Nephron progenitor cell (in vitro differentiated cells): ENCODE measurements around the gene SLC36A1.

ENCODE experiments used
- DNase-seq: peaks from one replicate; pipeline ENCODE4 v3.0.0; 2021
- H3K27ac Mint-ChIP-seq: 2 replicates; pipeline ENCODE4 v1.8.0; 2021; ENCODE audit warnings: mild to moderate bottlenecking, moderate library complexity, mixed read lengths
- H3K27me3 Mint-ChIP-seq: 2 replicates; pipeline ENCODE4 v1.8.0; 2021; ENCODE audit warnings: mild to moderate bottlenecking, low read depth, mixed read lengths; ENCODE audit not compliant: poor library complexity
- H3K36me3 Mint-ChIP-seq: 2 replicates; pipeline ENCODE4 v1.8.0; 2021; ENCODE audit warnings: low read depth, mixed read lengths
- H3K4me1 Mint-ChIP-seq: 2 replicates; pipeline ENCODE4 v1.8.0; 2021; ENCODE audit warnings: mixed read lengths
- H3K4me3 Mint-ChIP-seq: 2 replicates; pipeline ENCODE4 v1.8.0; 2021; ENCODE audit warnings: mild to moderate bottlenecking, moderate library complexity, mixed read lengths
- H3K9me3 Mint-ChIP-seq: 2 replicates; pipeline ENCODE4 v1.8.0; 2021; ENCODE audit warnings: mild to moderate bottlenecking, moderate library complexity, mixed read lengths
- TF ChIP-seq, protein P1 (sequence below): fragments of 200-600 bp; sonication (generic); IDR thresholded peaks from 2 replicates; pipeline ENCODE4 v1.5.0; 2021; ENCODE audit warnings: antibody characterized with exemption

SLC36A1 gene

DNA sequence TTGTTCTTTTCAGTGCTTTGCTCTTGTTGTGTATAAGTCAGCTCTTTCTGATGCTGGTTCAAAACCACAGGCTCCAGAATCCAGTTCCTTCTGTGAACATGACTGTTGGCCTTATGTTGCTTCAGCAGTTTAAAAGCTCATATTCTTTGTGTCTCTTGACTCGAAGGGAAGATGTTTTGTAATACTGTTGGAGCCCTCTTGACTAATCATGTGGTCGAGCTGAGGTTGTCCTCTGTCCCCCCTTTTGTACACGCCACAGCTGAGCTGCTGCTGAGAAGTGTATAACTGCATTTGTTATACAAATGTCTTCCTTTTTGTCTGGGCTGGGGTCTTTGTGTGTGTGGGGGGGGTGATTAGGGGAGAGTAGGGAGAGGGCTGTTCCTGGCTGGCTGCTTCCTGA is 35.8 kb downstream of the SLC36A1 start:
- TF ChIP-seq, protein P1, sequence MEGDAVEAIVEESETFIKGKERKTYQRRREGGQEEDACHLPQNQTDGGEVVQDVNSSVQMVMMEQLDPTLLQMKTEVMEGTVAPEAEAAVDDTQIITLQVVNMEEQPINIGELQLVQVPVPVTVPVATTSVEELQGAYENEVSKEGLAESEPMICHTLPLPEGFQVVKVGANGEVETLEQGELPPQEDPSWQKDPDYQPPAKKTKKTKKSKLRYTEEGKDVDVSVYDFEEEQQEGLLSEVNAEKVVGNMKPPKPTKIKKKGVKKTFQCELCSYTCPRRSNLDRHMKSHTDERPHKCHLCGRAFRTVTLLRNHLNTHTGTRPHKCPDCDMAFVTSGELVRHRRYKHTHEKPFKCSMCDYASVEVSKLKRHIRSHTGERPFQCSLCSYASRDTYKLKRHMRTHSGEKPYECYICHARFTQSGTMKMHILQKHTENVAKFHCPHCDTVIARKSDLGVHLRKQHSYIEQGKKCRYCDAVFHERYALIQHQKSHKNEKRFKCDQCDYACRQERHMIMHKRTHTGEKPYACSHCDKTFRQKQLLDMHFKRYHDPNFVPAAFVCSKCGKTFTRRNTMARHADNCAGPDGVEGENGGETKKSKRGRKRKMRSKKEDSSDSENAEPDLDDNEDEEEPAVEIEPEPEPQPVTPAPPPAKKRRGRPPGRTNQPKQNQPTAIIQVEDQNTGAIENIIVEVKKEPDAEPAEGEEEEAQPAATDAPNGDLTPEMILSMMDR: no peak
- no peaks in the 10 kb centered on the region for H3K36me3 Mint-ChIP-seq
- no peak for DNase-seq
- peaks cover 35% of the 10 kb centered on the region for H3K4me1 Mint-ChIP-seq
- H3K4me3 Mint-ChIP-seq: no peak overlapping the region
- peak overlapping the region; percentile 7 for H3K27ac Mint-ChIP-seq
- no peaks in the 10 kb centered on the region for H3K9me3 Mint-ChIP-seq
- H3K27me3 Mint-ChIP-seq: peaks cover 5% of the 10 kb centered on the region

DNA sequence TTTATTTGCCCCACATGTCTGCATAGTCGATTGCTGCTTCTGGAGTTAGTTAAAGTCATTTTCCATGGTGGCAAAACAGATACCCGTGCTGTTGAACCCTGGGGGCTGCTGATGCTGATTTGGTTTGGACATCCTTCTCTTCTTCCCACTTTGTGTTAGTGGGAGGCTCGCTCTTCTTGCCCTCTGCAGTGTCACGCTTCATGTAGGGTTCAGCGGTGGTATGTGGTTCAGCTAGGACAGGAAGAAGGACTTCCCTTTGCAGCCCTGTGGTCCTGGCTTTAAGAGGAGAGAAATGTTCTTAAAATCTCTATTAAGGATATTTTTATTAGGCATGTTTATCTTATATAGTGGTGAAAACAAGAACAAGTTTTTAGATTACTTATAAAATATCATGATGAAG is 36.2 kb downstream of the SLC36A1 start:
- peaks cover 5% of the 10 kb centered on the region for H3K27me3 Mint-ChIP-seq
- no peaks in the 10 kb centered on the region for H3K36me3 Mint-ChIP-seq
- H3K4me3 Mint-ChIP-seq: no peak overlapping the region
- peaks cover 32% of the 10 kb centered on the region for H3K4me1 Mint-ChIP-seq
- TF ChIP-seq, protein P1: no peak
- H3K27ac Mint-ChIP-seq: peak overlapping the region; percentile 25
- DNase-seq: no peak
- no peaks in the 10 kb centered on the region for H3K9me3 Mint-ChIP-seq

DNA sequence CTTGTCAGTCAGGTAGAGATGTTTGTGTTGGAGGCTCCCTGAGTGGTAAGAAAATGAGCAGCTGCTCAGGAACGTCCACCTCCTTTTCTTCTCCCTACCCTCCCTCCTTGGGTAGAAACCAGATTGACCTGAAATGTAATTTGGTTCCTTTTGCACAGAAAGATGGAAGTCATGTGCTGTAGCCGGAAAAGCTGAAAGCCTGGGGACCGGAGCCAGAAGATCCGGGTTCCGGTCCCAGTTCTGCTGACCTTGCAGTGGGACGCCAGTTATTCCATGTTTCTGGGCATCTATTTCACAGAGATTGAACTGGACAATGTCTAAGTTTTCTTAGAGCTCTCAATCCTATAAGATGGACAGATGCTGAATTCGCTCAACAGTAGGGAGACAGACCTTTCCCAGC is 40.1 kb downstream of the SLC36A1 start:
- Mint-ChIP-seq H3K9me3 (no peaks in the 10 kb centered on the region), H3K4me3 (no peak overlapping the region), H3K4me1 (peaks cover 9% of the 10 kb centered on the region), H3K27ac (no peak overlapping the region), H3K36me3 (no peaks in the 10 kb centered on the region), H3K27me3 (peaks cover 5% of the 10 kb centered on the region)
- TF ChIP-seq, protein P1: no peak
- no peak for DNase-seq

DNA sequence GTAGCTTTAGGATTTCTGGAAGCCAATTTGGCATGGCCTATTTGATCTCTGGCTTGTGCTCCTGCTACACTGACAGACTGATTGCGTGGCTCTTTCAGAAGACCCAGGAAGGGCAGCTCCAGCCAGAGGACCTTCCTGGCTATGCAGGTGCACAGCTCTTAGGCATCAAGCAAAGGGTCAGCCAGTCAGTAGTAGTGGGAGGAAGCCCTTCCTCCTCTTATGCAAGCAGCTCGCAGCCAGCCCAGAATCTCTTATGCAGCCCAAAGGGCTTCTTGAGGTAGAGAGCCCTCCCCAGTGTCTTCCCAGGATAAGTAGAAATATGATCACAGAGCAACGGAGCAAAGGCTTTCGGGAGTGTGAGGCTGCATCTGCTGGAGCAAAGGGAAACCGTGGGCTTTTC is 43.2 kb downstream of the SLC36A1 start:
- DNase-seq: no peak
- H3K36me3 Mint-ChIP-seq: peaks cover 13% of the 10 kb centered on the region
- no peak overlapping the region for H3K27ac Mint-ChIP-seq
- no peak overlapping the region for H3K4me3 Mint-ChIP-seq
- peaks cover 6% of the 10 kb centered on the region for H3K27me3 Mint-ChIP-seq
- TF ChIP-seq, protein P1: no peak
- H3K9me3 Mint-ChIP-seq: peaks cover 5% of the 10 kb centered on the region
- no peaks in the 10 kb centered on the region for H3K4me1 Mint-ChIP-seq

DNA sequence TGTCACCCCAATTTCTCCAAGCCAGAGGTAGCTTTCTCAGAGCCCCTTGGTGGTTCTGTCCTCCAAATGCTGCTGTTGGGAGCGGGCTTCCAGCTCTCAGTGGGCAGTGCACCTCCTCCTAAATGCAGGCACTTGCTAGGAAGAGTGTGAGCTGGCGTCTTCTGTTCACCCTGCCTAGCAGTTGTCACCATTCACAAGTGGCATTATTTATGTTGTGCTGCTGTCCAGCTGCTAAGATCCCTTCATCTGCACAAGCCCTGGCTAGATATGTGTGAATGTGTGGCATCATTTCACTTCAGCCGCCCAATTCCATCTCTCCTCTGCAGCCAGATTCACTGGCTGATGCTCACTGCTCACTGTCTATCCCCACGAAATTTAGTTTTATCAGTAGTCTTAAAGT is 43.7 kb downstream of the SLC36A1 start:
- TF ChIP-seq, protein P1: no peak
- Mint-ChIP-seq H3K27ac (no peak overlapping the region), H3K36me3 (peaks cover 13% of the 10 kb centered on the region), H3K9me3 (peaks cover 5% of the 10 kb centered on the region), H3K4me3 (no peak overlapping the region), H3K27me3 (peaks cover 6% of the 10 kb centered on the region), H3K4me1 (peaks cover 2% of the 10 kb centered on the region)
- DNase-seq: no peak

DNA sequence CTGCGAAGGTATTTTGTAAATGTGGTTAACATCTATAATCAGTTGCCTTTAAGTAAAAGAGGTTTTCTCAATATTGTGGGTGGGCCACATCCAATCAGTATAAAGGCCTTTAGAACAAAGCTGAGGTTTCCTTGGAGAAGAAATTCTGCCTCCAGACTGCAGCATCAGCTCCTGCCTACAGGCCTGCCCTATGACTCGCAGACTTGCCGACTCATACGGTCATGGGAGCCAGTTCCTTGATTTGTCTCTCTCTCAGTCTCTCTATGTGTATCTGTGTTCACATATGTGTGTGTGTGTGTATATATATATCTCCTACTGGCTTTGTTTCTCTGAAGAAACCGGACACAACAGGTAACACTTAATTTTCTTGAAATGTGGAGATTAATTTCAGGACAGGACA is 45.3 kb downstream of the SLC36A1 start:
- Mint-ChIP-seq H3K4me3 (no peak overlapping the region), H3K27ac (no peak overlapping the region), H3K36me3 (peaks cover 13% of the 10 kb centered on the region), H3K4me1 (peaks cover 6% of the 10 kb centered on the region), H3K27me3 (peaks cover 6% of the 10 kb centered on the region), H3K9me3 (peaks cover 5% of the 10 kb centered on the region)
- no peak for DNase-seq
- TF ChIP-seq, protein P1: no peak
